ENCODE measurements around the gene KLF8. TPM values are rescaled to one million over a fixed set of nuclear protein-coding genes. Genes with fewer than 3 reads are reported as not detected.

The KLF8 gene
- total and polyA plus RNA-seq, 2 of the 13 experiments (the other 11 are each of a cell fraction or from before 2014, with no cell fraction given), result 0.03 TPM; not detected in 1

- no peak for DNase-seq (ENCODE audit: low spot score)
- Histone ChIP-seq H3K9ac (ENCODE audit: insufficient read depth, low read depth, low read length) (no peak overlapping the region), H3K4me3 (replicated peaks in 1 of 3; ENCODE audit: insufficient read depth in 1 of 3, low read depth in 2 of 3, low read length in 3 of 3) (no peak overlapping the region), H3K4me1 (ENCODE audit: insufficient read depth, low read length) (no peaks in the 10 kb centered on the region), H3K27me3 (ENCODE audit: control insufficient read depth in 1 of 2, insufficient read depth in 2 of 2, low read length in 2 of 2) (no peaks in the 10 kb centered on the region), H2AFZ (ENCODE audit: low read length) (no peak overlapping the region), H3K9me3 (ENCODE audit: low read length) (no peaks in the 10 kb centered on the region), H3K36me3 (replicated peaks in 1 of 2; ENCODE audit: control insufficient read depth in 1 of 2, insufficient read depth in 2 of 2, low read length in 2 of 2) (no peaks in the 10 kb centered on the region), H3K4me2 (ENCODE audit: low read depth, low read length) (no peak overlapping the region), H3K79me2 (ENCODE audit: insufficient read depth, low read length) (no peaks in the 10 kb centered on the region), H3K27ac (ENCODE audit: extremely low read length, insufficient read depth, low read length) (no peak overlapping the region), H4K20me1 (ENCODE audit: insufficient read depth, low read length) (no peaks in the 10 kb centered on the region)
- BruUV-seq (replicated peaks), result no TSS peak
- no peak for FAIRE-seq
- TF ChIP-seq ZNF761 (CRISPR knock-in tag; conservative IDR thresholded peaks at IDR 0.05) (no peak), TFDP1 (CRISPR knock-in tag; IDR thresholded peaks at IDR 0.05; ENCODE audit: borderline replicate concordance) (no peak), THAP9 (CRISPR knock-in tag; IDR thresholded peaks at IDR 0.05; ENCODE audit: borderline replicate concordance) (no peak), ARID2 (CRISPR knock-in tag; IDR thresholded peaks at IDR 0.05; ENCODE audit: borderline replicate concordance) (no peak), MLLT10 (CRISPR knock-in tag; IDR thresholded peaks at IDR 0.05) (no peak), DR1 (CRISPR knock-in tag; IDR thresholded peaks at IDR 0.05) (no peak), TBP (CRISPR knock-in tag; IDR thresholded peaks at IDR 0.05) (no peak), SALL2 (CRISPR knock-in tag; IDR thresholded peaks at IDR 0.05) (no peak)
- intact Hi-C loops (cut with micrococcal nuclease; ENCODE audit: unreplicated experiment) (no loop called here), in situ Hi-C loops (cut with HindIII; ENCODE audit: extremely low pct_ligation_motif_present, low pct_unique_long_range_greater_than_20kb) (no loop called here)
- no peak for ATAC-seq
- ChIA-PET POLR2A (no interaction called here), CTCF (ENCODE audit: low intra/inter-chr PET ratio, low total read pairs) (no interaction called here)
- 6% methylated on average over 1 of the region's 1 CpG for WGBS (ENCODE audit: low lambda C conversion rate)
Measured at GRCh38 chrX:56216332-56216731, 15.8 kb upstream of the KLF8 start.

All from HepG2 (cell line).